HEK293 (cell line): ENCODE results near the gene DAZAP1.

Experiments
- CTCF ChIA-PET: fragments of 350-600 bp; formaldehyde crosslinking; extraction: SDS; loops from one replicate; lab custom pipeline; 2021; ENCODE audit warnings: antibody characterized with exemption; lab: Yijun Ruan, JAX
- POLR2A ChIA-PET: fragments of 300-600 bp; formaldehyde crosslinking; extraction: SDS; loops from one replicate; lab custom pipeline; 2020; ENCODE audit warnings: antibody characterized with exemption, inconsistent platforms; lab: Yijun Ruan, JAX
- H3K27ac ChIP-seq: fragments of 200-500 bp; sonication (Bioruptor generic); 2 replicates; pipeline ENCODE4 v1.5.1; 2014; ENCODE audit warnings: low read depth, low read length, control low read depth, inconsistent platforms; ENCODE audit errors: extremely low read depth
- H3K36me3 ChIP-seq, 2 experiments: fragments of 200-500 bp in 1 of 2; sonication (Bioruptor generic) in 1 of 2; 1 replicate in 1 of 2; 2 replicates in 1 of 2; pipeline ENCODE4 v1.5.1; 2014 to 2017; ENCODE audit warnings: inconsistent platforms in 2 of 2, low read length in 2 of 2; ENCODE audit not compliant: control insufficient read depth in 2 of 2, insufficient read depth in 1 of 2
- H3K4me1 ChIP-seq: fragments of 200-500 bp; sonication (Bioruptor generic); 2 replicates; pipeline ENCODE4 v1.5.1; 2014; ENCODE audit warnings: mild to moderate bottlenecking, low read length, inconsistent platforms; ENCODE audit not compliant: control insufficient read depth, insufficient read depth
- H3K4me3 ChIP-seq: 2 replicates; pipeline ENCODE4 v1.5.1; 2011; ENCODE audit warnings: low read depth, mild to moderate bottlenecking, control low read depth, low read length, moderate library complexity
- H3K9me3 ChIP-seq: fragments of 200-500 bp; sonication (Bioruptor generic); 2 replicates; pipeline ENCODE4 v1.5.1; 2014; ENCODE audit warnings: low read depth, low read length, inconsistent platforms; ENCODE audit not compliant: control insufficient read depth, insufficient read depth
- EGR2 ChIP-seq: fragments of 450-650 bp; formaldehyde crosslinking; IDR thresholded peaks from 2 replicates; pipeline ENCODE4 v1.5.1; 2016; ENCODE audit warnings: low read depth, missing biosample characterization, missing genetic modification characterization
- FEZF1 ChIP-seq: fragments of 450-650 bp; formaldehyde crosslinking; IDR thresholded peaks from 2 replicates; pipeline ENCODE4 v1.5.1; 2016; ENCODE audit warnings: missing biosample characterization, missing genetic modification characterization
- GLI2 ChIP-seq: fragments of 450-650 bp; formaldehyde crosslinking; IDR thresholded peaks from 2 replicates; pipeline ENCODE4; 2017; ENCODE audit warnings: missing biosample characterization, missing genetic modification characterization, low read depth, borderline replicate concordance
- KLF16 ChIP-seq: fragments of 450-650 bp; formaldehyde crosslinking; IDR thresholded peaks from 2 replicates; pipeline ENCODE4 v1.5.1; 2017; ENCODE audit warnings: missing biosample characterization, missing genetic modification characterization
- MEIS1 ChIP-seq: sonication (generic); formaldehyde crosslinking; IDR thresholded peaks from 2 replicates; pipeline ENCODE4 v1.8.1; 2022; ENCODE audit warnings: missing genetic modification reagents, mild to moderate bottlenecking, borderline replicate concordance
- MYNN ChIP-seq: fragments of 450-650 bp; formaldehyde crosslinking; IDR thresholded peaks from 2 replicates; pipeline ENCODE4 v1.5.1; 2016; ENCODE audit warnings: missing biosample characterization, missing genetic modification characterization, borderline replicate concordance
- SP3 ChIP-seq: fragments of 450-650 bp; formaldehyde crosslinking; IDR thresholded peaks from 2 replicates; pipeline ENCODE4 v1.5.1; 2016; ENCODE audit warnings: missing biosample characterization, missing genetic modification characterization
- WT1 ChIP-seq: fragments of 450-650 bp; formaldehyde crosslinking; IDR thresholded peaks from 2 replicates; pipeline ENCODE4 v1.5.1; 2016; ENCODE audit warnings: missing biosample characterization, missing genetic modification characterization
- ZBTB17 ChIP-seq: fragments of 450-650 bp; formaldehyde crosslinking; IDR thresholded peaks from 2 replicates; pipeline ENCODE4 v1.5.1; 2016; ENCODE audit warnings: missing biosample characterization, missing genetic modification characterization
- ZNF112 ChIP-seq: fragments of 450-650 bp; formaldehyde crosslinking; IDR thresholded peaks from 2 replicates; pipeline ENCODE4 v1.5.0; 2017; ENCODE audit warnings: missing biosample characterization, missing genetic modification characterization
- ZNF132 ChIP-seq: fragments of 450-650 bp; formaldehyde crosslinking; IDR thresholded peaks from 2 replicates; pipeline ENCODE4 v1.5.1; 2017; ENCODE audit warnings: missing biosample characterization, missing genetic modification characterization, borderline replicate concordance
- ZNF138 ChIP-seq: fragments of 450-650 bp; formaldehyde crosslinking; IDR thresholded peaks from 2 replicates; pipeline ENCODE4 v1.5.1; 2016; ENCODE audit warnings: missing biosample characterization, missing genetic modification characterization, borderline replicate concordance
- ZNF274 ChIP-seq, 2 experiments: fragments of 200-500 bp in 1 of 2; fragments of 450-650 bp in 1 of 2; sonication (Bioruptor generic) in 1 of 2; formaldehyde crosslinking in 1 of 2; IDR thresholded peaks; 2 replicates each; pipeline versions ENCODE4 v1.5.1 to v1.6.1; 2014 to 2016; ENCODE audit warnings: borderline replicate concordance in 1 of 2, inconsistent platforms in 1 of 2, low read length in 1 of 2, missing biosample characterization in 1 of 2, missing genetic modification characterization in 1 of 2
- ZNF292 ChIP-seq: fragments of 450-650 bp; formaldehyde crosslinking; IDR thresholded peaks from 2 replicates; pipeline ENCODE4 v1.5.1; 2016; ENCODE audit warnings: low read depth, missing biosample characterization, missing genetic modification characterization, borderline replicate concordance
- ZNF391 ChIP-seq: fragments of 450-650 bp; formaldehyde crosslinking; IDR thresholded peaks from 2 replicates; pipeline ENCODE4 v1.5.1; 2016; ENCODE audit warnings: low read depth, missing biosample characterization, missing genetic modification characterization, borderline replicate concordance
- ZNF529 ChIP-seq: fragments of 450-650 bp; formaldehyde crosslinking; IDR thresholded peaks from 2 replicates; pipeline ENCODE4 v1.5.1; 2017; ENCODE audit warnings: missing genetic modification characterization, missing biosample characterization; ENCODE audit not compliant: insufficient replicate concordance
- ZNF555 ChIP-seq: fragments of 450-650 bp; formaldehyde crosslinking; conservative IDR thresholded peaks from 2 replicates; pipeline ENCODE4 v1.5.1; 2017; ENCODE audit warnings: missing biosample characterization, mild to moderate bottlenecking, missing genetic modification characterization, inconsistent platforms
- ZNF624 ChIP-seq: fragments of 450-650 bp; formaldehyde crosslinking; IDR thresholded peaks from 2 replicates; pipeline ENCODE4 v1.5.1; 2017; ENCODE audit warnings: missing biosample characterization, missing genetic modification characterization
- ZNF664 ChIP-seq: fragments of 450-650 bp; formaldehyde crosslinking; IDR thresholded peaks from 2 replicates; pipeline ENCODE4 v1.5.1; 2016; ENCODE audit warnings: missing biosample characterization, missing genetic modification characterization
- ZSCAN30 ChIP-seq: fragments of 450-650 bp; IDR thresholded peaks from 2 replicates; pipeline ENCODE4 v1.5.1; 2018; ENCODE audit warnings: missing biosample characterization, mild to moderate bottlenecking, missing genetic modification characterization, moderate library complexity
- TF ChIP-seq, protein P1 (sequence below): fragments of 450-650 bp; formaldehyde crosslinking; IDR thresholded peaks from 2 replicates; pipeline ENCODE4 v1.5.1; 2016; ENCODE audit warnings: missing biosample characterization, missing genetic modification characterization
- TF ChIP-seq, protein P2 (sequence below): fragments of 450-650 bp; formaldehyde crosslinking; IDR thresholded peaks from 2 replicates; pipeline ENCODE4 v1.5.1; 2016; ENCODE audit warnings: missing biosample characterization, missing genetic modification characterization
- TF ChIP-seq, protein P3 (sequence below): fragments of 450-650 bp; formaldehyde crosslinking; IDR thresholded peaks from 2 replicates; pipeline ENCODE4 v1.5.1; 2016; ENCODE audit warnings: missing biosample characterization, missing genetic modification characterization

The DAZAP1 gene

DNA sequence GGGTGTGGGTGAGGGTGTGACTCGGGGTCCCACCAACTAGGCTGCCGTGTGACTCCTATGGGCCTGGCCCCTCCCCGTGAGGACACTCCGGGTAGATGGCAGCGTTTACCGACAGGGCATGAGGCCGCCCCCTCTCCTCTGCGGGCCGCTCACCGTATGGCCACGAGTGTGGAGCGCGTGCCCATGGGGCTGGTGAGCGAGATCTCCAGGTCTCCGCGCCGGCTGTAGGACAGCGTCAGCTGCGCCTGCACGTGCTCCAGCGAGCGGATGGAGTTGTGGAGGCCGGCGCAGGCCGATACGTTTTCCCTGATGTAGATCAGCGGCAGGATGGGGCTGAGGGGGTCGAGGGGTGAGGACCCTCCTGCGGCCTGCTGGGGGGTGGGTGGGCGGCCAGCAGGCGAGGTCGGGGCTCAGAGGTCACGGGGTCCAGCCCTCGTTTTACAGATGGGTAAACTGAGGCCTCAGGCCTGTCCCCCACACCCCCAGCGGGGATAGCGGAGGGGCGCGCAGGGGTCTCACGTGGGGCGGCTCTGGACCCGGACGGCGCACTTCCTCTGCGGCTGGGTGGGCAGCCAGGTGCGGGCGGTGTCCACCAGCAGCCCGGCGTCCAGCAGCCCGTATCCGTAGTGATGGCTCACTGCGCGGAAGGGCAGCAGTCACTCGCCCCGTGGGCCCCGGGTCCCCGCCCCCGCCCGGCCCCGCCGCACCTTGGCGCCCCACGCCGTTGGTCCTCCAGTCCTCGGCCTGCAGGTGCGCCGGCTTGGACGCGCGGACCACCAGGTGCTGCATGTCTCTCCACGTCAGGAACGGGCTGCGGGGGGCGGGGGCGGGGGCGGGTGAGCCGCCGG, 76.0 kb downstream of the DAZAP1 start:
- H3K4me1 ChIP-seq: no peaks in the 10 kb centered on the region

DNA sequence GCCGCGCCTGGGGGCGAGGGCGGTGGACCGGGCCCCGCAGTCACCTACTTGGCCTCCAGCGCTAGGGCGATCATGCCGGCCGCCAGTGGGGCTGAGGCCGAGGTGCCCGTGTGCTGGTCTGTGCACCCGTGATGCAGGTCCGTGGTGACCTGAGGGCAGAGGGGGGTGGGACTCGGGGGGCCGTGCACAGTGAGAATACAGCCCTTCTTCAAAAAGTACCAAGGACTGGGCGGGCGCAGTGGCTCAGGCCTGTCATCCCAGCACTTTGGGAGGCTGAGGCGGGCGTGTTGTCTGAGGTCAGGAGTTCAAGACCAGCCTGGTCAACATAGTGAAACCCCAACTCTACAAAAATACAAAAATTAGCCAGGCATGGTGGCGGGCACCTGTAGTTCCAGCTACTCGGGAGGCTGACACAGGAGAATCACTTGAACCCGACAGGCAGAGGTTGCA, 76.6 kb downstream of the DAZAP1 start:
- H3K4me3 ChIP-seq: no peak overlapping the region
- H3K4me1 ChIP-seq: no peaks in the 10 kb centered on the region
- POLR2A ChIA-PET: no interaction called here
- H3K36me3 ChIP-seq: no peaks in the 10 kb centered on the region; a peak in 1 of 3 replicates
- CTCF ChIA-PET: no interaction called here
- no peak for TF ChIP-seq MYNN (tag by site-specific recombination)
- TF ChIP-seq FEZF1 (tag by site-specific recombination): no peak
- TF ChIP-seq, protein P1, sequence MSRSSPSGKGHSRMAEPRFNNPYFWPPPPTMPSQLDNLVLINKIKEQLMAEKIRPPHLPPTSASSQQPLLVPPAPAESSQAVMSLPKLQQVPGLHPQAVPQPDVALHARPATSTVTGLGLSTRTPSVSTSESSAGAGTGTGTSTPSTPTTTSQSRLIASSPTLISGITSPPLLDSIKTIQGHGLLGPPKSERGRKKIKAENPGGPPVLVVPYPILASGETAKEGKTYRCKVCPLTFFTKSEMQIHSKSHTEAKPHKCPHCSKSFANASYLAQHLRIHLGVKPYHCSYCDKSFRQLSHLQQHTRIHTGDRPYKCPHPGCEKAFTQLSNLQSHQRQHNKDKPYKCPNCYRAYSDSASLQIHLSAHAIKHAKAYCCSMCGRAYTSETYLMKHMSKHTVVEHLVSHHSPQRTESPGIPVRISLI (tag by site-specific recombination): no peak
- TF ChIP-seq, protein P2, sequence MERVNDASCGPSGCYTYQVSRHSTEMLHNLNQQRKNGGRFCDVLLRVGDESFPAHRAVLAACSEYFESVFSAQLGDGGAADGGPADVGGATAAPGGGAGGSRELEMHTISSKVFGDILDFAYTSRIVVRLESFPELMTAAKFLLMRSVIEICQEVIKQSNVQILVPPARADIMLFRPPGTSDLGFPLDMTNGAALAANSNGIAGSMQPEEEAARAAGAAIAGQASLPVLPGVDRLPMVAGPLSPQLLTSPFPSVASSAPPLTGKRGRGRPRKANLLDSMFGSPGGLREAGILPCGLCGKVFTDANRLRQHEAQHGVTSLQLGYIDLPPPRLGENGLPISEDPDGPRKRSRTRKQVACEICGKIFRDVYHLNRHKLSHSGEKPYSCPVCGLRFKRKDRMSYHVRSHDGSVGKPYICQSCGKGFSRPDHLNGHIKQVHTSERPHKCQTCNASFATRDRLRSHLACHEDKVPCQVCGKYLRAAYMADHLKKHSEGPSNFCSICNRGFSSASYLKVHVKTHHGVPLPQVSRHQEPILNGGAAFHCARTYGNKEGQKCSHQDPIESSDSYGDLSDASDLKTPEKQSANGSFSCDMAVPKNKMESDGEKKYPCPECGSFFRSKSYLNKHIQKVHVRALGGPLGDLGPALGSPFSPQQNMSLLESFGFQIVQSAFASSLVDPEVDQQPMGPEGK (tag by site-specific recombination): no peak
- TF ChIP-seq, protein P3, sequence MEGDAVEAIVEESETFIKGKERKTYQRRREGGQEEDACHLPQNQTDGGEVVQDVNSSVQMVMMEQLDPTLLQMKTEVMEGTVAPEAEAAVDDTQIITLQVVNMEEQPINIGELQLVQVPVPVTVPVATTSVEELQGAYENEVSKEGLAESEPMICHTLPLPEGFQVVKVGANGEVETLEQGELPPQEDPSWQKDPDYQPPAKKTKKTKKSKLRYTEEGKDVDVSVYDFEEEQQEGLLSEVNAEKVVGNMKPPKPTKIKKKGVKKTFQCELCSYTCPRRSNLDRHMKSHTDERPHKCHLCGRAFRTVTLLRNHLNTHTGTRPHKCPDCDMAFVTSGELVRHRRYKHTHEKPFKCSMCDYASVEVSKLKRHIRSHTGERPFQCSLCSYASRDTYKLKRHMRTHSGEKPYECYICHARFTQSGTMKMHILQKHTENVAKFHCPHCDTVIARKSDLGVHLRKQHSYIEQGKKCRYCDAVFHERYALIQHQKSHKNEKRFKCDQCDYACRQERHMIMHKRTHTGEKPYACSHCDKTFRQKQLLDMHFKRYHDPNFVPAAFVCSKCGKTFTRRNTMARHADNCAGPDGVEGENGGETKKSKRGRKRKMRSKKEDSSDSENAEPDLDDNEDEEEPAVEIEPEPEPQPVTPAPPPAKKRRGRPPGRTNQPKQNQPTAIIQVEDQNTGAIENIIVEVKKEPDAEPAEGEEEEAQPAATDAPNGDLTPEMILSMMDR (tag by site-specific recombination): no peak
- TF ChIP-seq ZNF391 (tag by site-specific recombination): no peak
- no peak for TF ChIP-seq ZNF624 (tag by site-specific recombination)
- H3K27ac ChIP-seq: no peak overlapping the region
- H3K9me3 ChIP-seq: no peaks in the 10 kb centered on the region

More for the DNA sequence above, 76.0 kb downstream of the DAZAP1 start:
- CTCF ChIA-PET: no interaction called here
- no peak for TF ChIP-seq ZNF132 (tag by site-specific recombination)
- TF ChIP-seq ZNF555 (tag by site-specific recombination): no peak
- TF ChIP-seq ZSCAN30 (tag by site-specific recombination): no peak
- TF ChIP-seq, protein P1 (tag by site-specific recombination): no peak
- TF ChIP-seq ZNF529: no peak
- no peak for TF ChIP-seq MEIS1
- no peak for TF ChIP-seq KLF16 (tag by site-specific recombination)
- TF ChIP-seq WT1 (tag by site-specific recombination): no peak
- TF ChIP-seq SP3 (tag by site-specific recombination): no peak
- no peak for TF ChIP-seq ZNF112
- TF ChIP-seq EGR2 (tag by site-specific recombination): no peak
- no peak for TF ChIP-seq ZNF292 (tag by site-specific recombination)
- TF ChIP-seq ZBTB17: no peak
- TF ChIP-seq ZNF664 (tag by site-specific recombination): no peak
- no peak for TF ChIP-seq ZNF274 (IDR thresholded peaks at IDR 0.05; ENCODE audit: low read length)
- TF ChIP-seq ZNF274 (tag by site-specific recombination; IDR thresholded peaks at IDR 0.05; ENCODE audit: borderline replicate concordance): no peak
- no peak for TF ChIP-seq GLI2 (tag by site-specific recombination)
- TF ChIP-seq ZNF138: no peak
- POLR2A ChIA-PET: no interaction called here
- Histone ChIP-seq H3K27ac (no peak overlapping the region), H3K4me3 (no peak overlapping the region), H3K36me3 (no peaks in the 10 kb centered on the region; a peak in 1 of 3 replicates), H3K9me3 (no peaks in the 10 kb centered on the region)
